Astrocyte of the spinal cord (primary cell): ENCODE data around the gene NOTUM.

Experiments
- DNase-seq: peaks from one replicate; pipeline ENCODE4 v3.0.0; 2011; ENCODE audit warnings: low read depth, low spot score
- H3K4me3 ChIP-seq: 2 replicates; pipeline ENCODE4 v1.5.1; 2011; ENCODE audit warnings: low read depth, mild to moderate bottlenecking, low read length, moderate library complexity
- CTCF ChIP-seq: IDR thresholded peaks from 2 replicates; pipeline ENCODE4 v1.5.1; 2012; ENCODE audit warnings: low read depth, mild to moderate bottlenecking, low read length, inconsistent platforms
- in situ Hi-C: cut with HindIII; loops from 2 replicates; pipeline ENCODE4 v1.10.0; 2017; ENCODE audit warnings: low sequenced_read_pairs

NOTUM gene

GRCh38 chr17:81905993-81906392, 55.0 kb downstream of the NOTUM start:
- TF ChIP-seq CTCF, result no peak
- in situ Hi-C loops, result no loop called here
- no peak overlapping the region for H3K4me3 ChIP-seq

DNA sequence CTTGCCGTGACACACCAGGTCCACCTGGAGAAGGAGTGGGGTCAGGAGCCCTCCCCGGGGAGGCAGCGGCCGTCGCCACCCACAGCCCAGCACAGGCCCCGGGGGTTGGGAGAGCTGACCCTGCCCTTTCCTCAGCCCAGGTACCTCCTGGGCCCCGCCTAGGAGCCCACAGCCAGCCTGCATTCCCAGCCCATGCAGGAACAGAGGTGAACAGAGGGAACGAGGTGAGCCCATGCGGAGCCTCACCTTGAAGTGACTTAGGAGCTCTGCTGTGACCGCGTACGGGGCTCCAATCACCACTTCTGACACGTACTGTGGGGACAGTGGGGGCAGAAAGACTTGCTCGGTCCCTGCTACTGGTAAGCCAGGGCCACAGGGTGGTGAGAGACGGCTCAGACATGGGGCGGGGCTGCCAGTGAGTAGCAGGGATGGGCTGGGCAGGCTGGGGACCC, 55.5 kb downstream of the NOTUM start:
- DNase-seq, result no peak
- H3K4me3 ChIP-seq, result no peak overlapping the region
- in situ Hi-C loops, result no loop called here
- no peak for TF ChIP-seq CTCF

More at GRCh38 chr17:81905993-81906392, 55.0 kb downstream of the NOTUM start:
- no peak for DNase-seq

GRCh38 chr17:81904600-81905423, 56.2 kb downstream of the NOTUM start:
- in situ Hi-C loops, result no loop called here
- no peak for DNase-seq
- TF ChIP-seq CTCF, result no peak
- H3K4me3 ChIP-seq, result no peak overlapping the region

DNA sequence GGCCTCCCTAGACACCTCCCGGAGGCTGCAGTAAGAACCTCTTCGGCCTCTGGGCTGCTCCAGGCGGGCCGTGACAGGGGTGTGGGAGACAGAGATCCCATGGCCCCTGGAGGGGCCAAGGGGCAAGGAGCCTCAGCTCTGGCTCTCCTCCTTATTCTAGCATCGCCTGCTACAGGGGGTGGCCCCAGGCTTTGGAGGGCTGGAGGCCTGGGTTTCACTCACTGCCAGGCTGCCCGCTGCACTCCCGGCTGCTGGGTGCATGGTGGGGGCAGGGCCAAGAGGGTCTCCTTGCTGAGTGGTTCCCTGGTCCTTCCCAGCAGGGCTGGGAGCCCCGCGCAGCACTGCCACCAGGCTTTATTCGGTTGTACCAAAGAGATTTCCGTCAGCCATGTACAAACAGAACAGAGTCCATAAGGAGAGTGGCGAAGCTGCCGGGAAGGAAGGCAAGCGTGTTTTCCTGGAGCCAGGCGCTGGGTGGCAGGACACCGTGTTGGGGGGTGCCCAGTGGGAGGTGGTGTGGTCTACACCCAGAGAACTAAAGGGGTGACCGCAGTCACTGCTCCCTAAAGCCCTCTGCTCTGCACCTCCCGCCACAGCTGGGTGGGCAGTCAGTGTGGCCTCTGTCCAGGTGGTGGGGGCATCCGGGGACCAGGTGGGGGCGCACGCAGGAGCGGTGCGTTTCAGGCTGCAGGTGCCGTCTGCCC, 56.9 kb downstream of the NOTUM start:
- DNase-seq, result no peak
- in situ Hi-C loops, result no loop called here
- no peak for TF ChIP-seq CTCF
- no peak overlapping the region for H3K4me3 ChIP-seq

DNA sequence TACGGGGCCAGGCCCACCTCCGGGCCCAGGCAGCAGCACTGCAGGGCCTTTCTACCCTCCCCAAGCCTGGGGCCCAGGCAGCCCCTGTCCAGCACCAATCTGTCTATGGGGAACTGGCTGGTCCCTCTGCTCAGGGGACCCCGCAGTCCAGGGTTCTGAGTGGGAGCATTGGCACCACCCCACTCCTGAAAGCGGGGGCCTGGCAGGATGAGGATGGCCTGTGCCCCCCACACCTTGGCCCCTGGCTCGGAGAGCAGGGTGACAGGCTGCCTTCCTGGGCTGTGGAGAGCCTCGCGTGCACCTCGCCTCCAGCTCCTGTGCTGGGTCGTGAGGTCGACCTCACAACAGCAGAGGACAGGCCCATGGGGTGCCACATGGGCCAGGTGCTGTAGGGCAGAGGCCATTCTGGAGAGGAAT, 57.6 kb downstream of the NOTUM start:
- no peak for TF ChIP-seq CTCF
- in situ Hi-C loops, result no loop called here
- no peak for DNase-seq
- no peak overlapping the region for H3K4me3 ChIP-seq

- no peak overlapping the region for H3K4me3 ChIP-seq
- no peak for TF ChIP-seq CTCF
- in situ Hi-C loops, result no loop called here
- no peak for DNase-seq
Measured at GRCh38 chr17:81902653-81903414, 58.2 kb downstream of the NOTUM start.
